ENCODE results near the gene RSU1. TPM values are rescaled to one million over a fixed set of nuclear protein-coding genes. Genes with fewer than 3 reads are reported as not detected.
A peak's percentile ranks its signal among the peaks of the same experiment; 100 is the strongest.

RSU1 gene
- total RNA-seq, 1 experiment from 2014 or later: 54.4 TPM

DNA sequence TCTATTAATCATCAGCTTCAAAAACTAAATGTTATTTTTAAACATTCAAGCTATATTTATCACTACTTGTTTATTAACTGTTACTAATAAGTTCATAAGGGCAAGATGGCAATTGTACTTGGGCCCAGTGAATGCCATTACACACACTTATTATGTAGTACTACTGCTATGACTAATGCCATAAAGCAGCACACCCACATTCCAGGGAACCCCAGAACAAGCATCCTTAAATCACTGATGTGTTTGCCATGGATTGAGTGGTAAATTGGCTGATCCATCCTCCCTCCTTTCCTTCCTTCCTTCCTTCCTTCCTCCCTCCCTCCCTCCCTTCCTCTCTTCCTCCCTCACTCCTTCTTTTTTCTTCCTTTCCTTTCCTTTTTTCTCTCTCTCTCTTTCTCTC, 37.4 kb upstream of the RSU1 start:
- H3K9me3 Mint-ChIP-seq (ENCODE audit: unreplicated experiment): no peaks in the 10 kb centered on the region
- no TSS peak for BruUV-seq (replicated peaks)
- H3K27me3 Mint-ChIP-seq (ENCODE audit: insufficient read depth, unreplicated experiment): no peaks in the 10 kb centered on the region
- TF ChIP-seq, protein P1, sequence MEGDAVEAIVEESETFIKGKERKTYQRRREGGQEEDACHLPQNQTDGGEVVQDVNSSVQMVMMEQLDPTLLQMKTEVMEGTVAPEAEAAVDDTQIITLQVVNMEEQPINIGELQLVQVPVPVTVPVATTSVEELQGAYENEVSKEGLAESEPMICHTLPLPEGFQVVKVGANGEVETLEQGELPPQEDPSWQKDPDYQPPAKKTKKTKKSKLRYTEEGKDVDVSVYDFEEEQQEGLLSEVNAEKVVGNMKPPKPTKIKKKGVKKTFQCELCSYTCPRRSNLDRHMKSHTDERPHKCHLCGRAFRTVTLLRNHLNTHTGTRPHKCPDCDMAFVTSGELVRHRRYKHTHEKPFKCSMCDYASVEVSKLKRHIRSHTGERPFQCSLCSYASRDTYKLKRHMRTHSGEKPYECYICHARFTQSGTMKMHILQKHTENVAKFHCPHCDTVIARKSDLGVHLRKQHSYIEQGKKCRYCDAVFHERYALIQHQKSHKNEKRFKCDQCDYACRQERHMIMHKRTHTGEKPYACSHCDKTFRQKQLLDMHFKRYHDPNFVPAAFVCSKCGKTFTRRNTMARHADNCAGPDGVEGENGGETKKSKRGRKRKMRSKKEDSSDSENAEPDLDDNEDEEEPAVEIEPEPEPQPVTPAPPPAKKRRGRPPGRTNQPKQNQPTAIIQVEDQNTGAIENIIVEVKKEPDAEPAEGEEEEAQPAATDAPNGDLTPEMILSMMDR (IDR thresholded peaks at IDR 0.05; ENCODE audit: unreplicated experiment): no peak
- ChIA-PET CTCF (interaction anchor here (1.1 kb wide), 1 partner anchor 21 kb away, joined by 4 read pairs; no protein-coding TSS in a partner anchor), POLR2A (no interaction called here)
- H3K27ac Mint-ChIP-seq (ENCODE audit: low read depth, unreplicated experiment): no peak overlapping the region
- H3K4me3 Mint-ChIP-seq (ENCODE audit: unreplicated experiment): no peak overlapping the region
- no peaks in the 10 kb centered on the region for H3K36me3 Mint-ChIP-seq (ENCODE audit: insufficient read depth, unreplicated experiment)
- no peak for DNase-seq (ENCODE audit: unreplicated experiment)
- H3K4me1 Mint-ChIP-seq (ENCODE audit: insufficient read depth, unreplicated experiment): peaks cover 14% of the 10 kb centered on the region
- intact Hi-C loops (cut with micrococcal nuclease): loop anchor here (10.0 kb wide), 1 partner anchor 210 kb away; no protein-coding TSS in a partner anchor

DNA sequence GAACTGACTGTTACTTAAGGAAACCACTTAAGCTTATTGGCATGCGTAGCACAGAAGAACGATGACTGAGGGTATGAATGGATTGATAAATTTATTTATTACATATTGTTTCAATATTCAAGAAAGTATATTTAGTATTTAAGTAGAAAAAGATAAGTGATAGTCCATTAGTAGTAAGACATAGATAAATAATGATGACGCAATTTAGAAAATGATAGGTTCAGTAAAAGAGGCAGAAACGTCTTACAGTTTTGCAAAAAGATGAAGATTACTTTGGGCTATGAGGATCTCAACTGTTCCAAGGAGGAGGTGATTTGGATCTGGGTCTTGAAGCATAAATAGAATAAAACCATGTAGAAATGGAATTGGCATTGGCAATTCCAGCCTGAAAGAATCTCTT, 36.6 kb upstream of the RSU1 start:
- Mint-ChIP-seq H3K27me3 (ENCODE audit: insufficient read depth, unreplicated experiment) (no peaks in the 10 kb centered on the region), H3K4me3 (ENCODE audit: unreplicated experiment) (no peak overlapping the region), H3K9me3 (ENCODE audit: unreplicated experiment) (no peaks in the 10 kb centered on the region), H3K27ac (ENCODE audit: low read depth, unreplicated experiment) (no peak overlapping the region), H3K36me3 (ENCODE audit: insufficient read depth, unreplicated experiment) (no peaks in the 10 kb centered on the region), H3K4me1 (ENCODE audit: insufficient read depth, unreplicated experiment) (peaks cover 22% of the 10 kb centered on the region)
- BruUV-seq (replicated peaks): no TSS peak
- CTCF ChIA-PET: interaction anchor here (0.6 to 1.5 kb wide), 5 partner anchors 9 to 377 kb away, joined by 3 to 4 read pairs (median 3); no protein-coding TSS in a partner anchor
- TF ChIP-seq, protein P1 (IDR thresholded peaks at IDR 0.05; ENCODE audit: unreplicated experiment): no peak
- intact Hi-C loops (cut with micrococcal nuclease): loop anchor here (10.0 kb wide), 1 partner anchor 211 kb away; no protein-coding TSS in a partner anchor
- no peak for DNase-seq (ENCODE audit: unreplicated experiment)
- POLR2A ChIA-PET: no interaction called here

- intact Hi-C loops (cut with micrococcal nuclease): loop anchor here (10.0 kb wide), 1 partner anchor 212 kb away; no protein-coding TSS in a partner anchor
- H3K36me3 Mint-ChIP-seq (ENCODE audit: insufficient read depth, unreplicated experiment): no peaks in the 10 kb centered on the region
- H3K27ac Mint-ChIP-seq (ENCODE audit: low read depth, unreplicated experiment): no peak overlapping the region
- peaks cover 24% of the 10 kb centered on the region for H3K4me1 Mint-ChIP-seq (ENCODE audit: insufficient read depth, unreplicated experiment)
- no peaks in the 10 kb centered on the region for H3K9me3 Mint-ChIP-seq (ENCODE audit: unreplicated experiment)
- ChIA-PET POLR2A (interaction anchor here (0.6 to 1.2 kb wide), 3 partner anchors 9 to 395 kb away, joined by 3 to 6 read pairs (median 3); no protein-coding TSS in a partner anchor), CTCF (interaction anchor here (0.6 to 1.5 kb wide), 9 partner anchors 9 to 1606 kb away, joined by 3 to 6 read pairs (median 3); no protein-coding TSS in a partner anchor)
- no peaks in the 10 kb centered on the region for H3K27me3 Mint-ChIP-seq (ENCODE audit: insufficient read depth, unreplicated experiment)
- BruUV-seq (replicated peaks): no TSS peak
- DNase-seq (ENCODE audit: unreplicated experiment): peak; percentile 33
- TF ChIP-seq, protein P1 (IDR thresholded peaks at IDR 0.05; ENCODE audit: unreplicated experiment): peak; percentile 19
- no peak overlapping the region for H3K4me3 Mint-ChIP-seq (ENCODE audit: unreplicated experiment)
Observed at GRCh38 chr10:16853201-16853600, 36.0 kb upstream of the RSU1 start.

- Mint-ChIP-seq H3K4me3 (ENCODE audit: unreplicated experiment) (no peak overlapping the region), H3K9me3 (ENCODE audit: unreplicated experiment) (no peaks in the 10 kb centered on the region), H3K27me3 (ENCODE audit: insufficient read depth, unreplicated experiment) (no peaks in the 10 kb centered on the region), H3K4me1 (ENCODE audit: insufficient read depth, unreplicated experiment) (peaks cover 24% of the 10 kb centered on the region), H3K27ac (ENCODE audit: low read depth, unreplicated experiment) (no peak overlapping the region), H3K36me3 (ENCODE audit: insufficient read depth, unreplicated experiment) (no peaks in the 10 kb centered on the region)
- DNase-seq (ENCODE audit: unreplicated experiment): no peak
- TF ChIP-seq, protein P1 (IDR thresholded peaks at IDR 0.05; ENCODE audit: unreplicated experiment): no peak
- CTCF ChIA-PET: interaction anchor here (0.6 to 1.5 kb wide), 8 partner anchors 8 to 1605 kb away, joined by 3 to 6 read pairs (median 4); no protein-coding TSS in a partner anchor
- intact Hi-C loops (cut with micrococcal nuclease): loop anchor here (10.0 kb wide), 1 partner anchor 212 kb away; no protein-coding TSS in a partner anchor
- POLR2A ChIA-PET: interaction anchor here (0.6 to 1.2 kb wide), 3 partner anchors 10 to 396 kb away, joined by 3 to 6 read pairs (median 3); no protein-coding TSS in a partner anchor
- no TSS peak for BruUV-seq (replicated peaks)
Observed at GRCh38 chr10:16852624-16853023, 35.4 kb upstream of the RSU1 start.
